HEK293 (cell line): ENCODE data around the gene SRRM5.

Source experiments
- GLI2 ChIP-seq: fragments of 450-650 bp; formaldehyde crosslinking; IDR thresholded peaks from 2 replicates; pipeline ENCODE4; 2017; ENCODE audit warnings: missing biosample characterization, missing genetic modification characterization, low read depth, borderline replicate concordance
- GLI4 ChIP-seq: fragments of 450-650 bp; formaldehyde crosslinking; IDR thresholded peaks from 2 replicates; pipeline ENCODE4 v1.5.1; 2016; ENCODE audit warnings: missing biosample characterization, missing genetic modification characterization
- GLIS2 ChIP-seq: fragments of 450-650 bp; formaldehyde crosslinking; IDR thresholded peaks from 2 replicates; pipeline ENCODE4 v1.5.1; 2016; ENCODE audit warnings: missing biosample characterization, missing genetic modification characterization
- HOXD13 ChIP-seq: sonication (generic); formaldehyde crosslinking; IDR thresholded peaks from 2 replicates; pipeline ENCODE4 v1.8.0; 2022; ENCODE audit warnings: missing genetic modification reagents, borderline replicate concordance
- KLF16 ChIP-seq: fragments of 450-650 bp; formaldehyde crosslinking; IDR thresholded peaks from 2 replicates; pipeline ENCODE4 v1.5.1; 2017; ENCODE audit warnings: missing biosample characterization, missing genetic modification characterization
- KLF17 ChIP-seq: fragments of 450-650 bp; formaldehyde crosslinking; IDR thresholded peaks from 2 replicates; pipeline ENCODE4 v1.5.1; 2016; ENCODE audit warnings: missing biosample characterization, missing genetic modification characterization
- PATZ1 ChIP-seq: fragments of 450-650 bp; formaldehyde crosslinking; IDR thresholded peaks from 2 replicates; pipeline ENCODE4 v1.5.1; 2016; ENCODE audit warnings: missing biosample characterization, missing genetic modification characterization
- PRDM4 ChIP-seq: fragments of 450-650 bp; formaldehyde crosslinking; IDR thresholded peaks from 2 replicates; pipeline ENCODE4 v1.5.1; 2017; ENCODE audit warnings: missing biosample characterization, missing genetic modification characterization
- SETDB1 ChIP-seq: IDR thresholded peaks from one replicate; pipeline ENCODE4 v1.6.1; 2017; ENCODE audit warnings: mild to moderate bottlenecking, low read length, moderate library complexity, mixed read lengths; ENCODE audit not compliant: insufficient read length
- SP7 ChIP-seq: fragments of 450-650 bp; formaldehyde crosslinking; IDR thresholded peaks from 2 replicates; pipeline ENCODE4 v1.5.1; 2016; ENCODE audit warnings: missing biosample characterization, missing genetic modification characterization
- WT1 ChIP-seq: fragments of 450-650 bp; formaldehyde crosslinking; IDR thresholded peaks from 2 replicates; pipeline ENCODE4 v1.5.1; 2016; ENCODE audit warnings: missing biosample characterization, missing genetic modification characterization
- ZNF18 ChIP-seq: fragments of 450-650 bp; formaldehyde crosslinking; IDR thresholded peaks from 2 replicates; pipeline ENCODE4 v1.5.1; 2016; ENCODE audit warnings: missing biosample characterization, missing genetic modification characterization
- ZNF19 ChIP-seq: fragments of 450-650 bp; formaldehyde crosslinking; IDR thresholded peaks from 2 replicates; pipeline ENCODE4; 2016; ENCODE audit warnings: missing biosample characterization, missing genetic modification characterization, low read depth
- ZNF394 ChIP-seq: fragments of 450-650 bp; formaldehyde crosslinking; IDR thresholded peaks from 2 replicates; pipeline ENCODE4 v1.5.1; 2016; ENCODE audit warnings: missing biosample characterization, missing genetic modification characterization, mild to moderate bottlenecking, moderate library complexity, borderline replicate concordance
- ZNF426 ChIP-seq: fragments of 450-650 bp; formaldehyde crosslinking; IDR thresholded peaks from 2 replicates; pipeline ENCODE4 v1.5.1; 2017; ENCODE audit warnings: missing biosample characterization, missing genetic modification characterization, mild to moderate bottlenecking, inconsistent platforms, moderate library complexity
- ZNF433 ChIP-seq: fragments of 450-650 bp; formaldehyde crosslinking; IDR thresholded peaks from 2 replicates; pipeline ENCODE4 v1.5.1; 2016; ENCODE audit warnings: missing biosample characterization, missing genetic modification characterization, low read depth
- ZNF518A ChIP-seq: fragments of 450-650 bp; formaldehyde crosslinking; conservative IDR thresholded peaks from 2 replicates; pipeline ENCODE4 v1.5.1; 2016; ENCODE audit warnings: low read depth, missing biosample characterization, missing genetic modification characterization
- ZNF555 ChIP-seq: fragments of 450-650 bp; formaldehyde crosslinking; conservative IDR thresholded peaks from 2 replicates; pipeline ENCODE4 v1.5.1; 2017; ENCODE audit warnings: missing biosample characterization, mild to moderate bottlenecking, missing genetic modification characterization, inconsistent platforms
- ZNF610 ChIP-seq: fragments of 450-650 bp; formaldehyde crosslinking; IDR thresholded peaks from 2 replicates; pipeline ENCODE4 v1.5.1; 2016; ENCODE audit warnings: missing biosample characterization, missing genetic modification characterization, borderline replicate concordance
- ZNF629 ChIP-seq: fragments of 450-650 bp; formaldehyde crosslinking; IDR thresholded peaks from 2 replicates; pipeline ENCODE4 v1.5.1; 2017; ENCODE audit warnings: missing biosample characterization, missing genetic modification characterization
- ZNF660 ChIP-seq: fragments of 450-650 bp; IDR thresholded peaks from 2 replicates; pipeline ENCODE4 v1.5.1; 2018; ENCODE audit warnings: missing biosample characterization, mild to moderate bottlenecking, missing genetic modification characterization
- ZNF777 ChIP-seq: fragments of 450-650 bp; formaldehyde crosslinking; IDR thresholded peaks from 2 replicates; pipeline ENCODE4 v1.5.1; 2017; ENCODE audit warnings: missing biosample characterization, missing genetic modification characterization, borderline replicate concordance
- ZNF791 ChIP-seq: fragments of 450-650 bp; formaldehyde crosslinking; IDR thresholded peaks from 2 replicates; pipeline ENCODE4 v1.5.1; 2016; ENCODE audit warnings: missing biosample characterization, missing genetic modification characterization
- ZSCAN5A ChIP-seq: fragments of 450-650 bp; formaldehyde crosslinking; IDR thresholded peaks from 2 replicates; pipeline ENCODE4 v1.5.1; 2016; ENCODE audit warnings: missing biosample characterization, missing genetic modification characterization
- ZXDB ChIP-seq: fragments of 450-650 bp; formaldehyde crosslinking; IDR thresholded peaks from 2 replicates; pipeline ENCODE4 v1.5.1; 2016; ENCODE audit warnings: missing biosample characterization, missing genetic modification characterization

The SRRM5 gene

GRCh38 chr19:43639519-43640423 lies 27.9 kb downstream of the SRRM5 start, which contains the start of gene CADM4 (continued):
- peak; percentile 85 for TF ChIP-seq PRDM4 (tag by site-specific recombination)
- peak; percentile 99 for TF ChIP-seq PATZ1 (tag by site-specific recombination)
- peak; percentile 27; the same call in 1 of the 2 replicates for TF ChIP-seq ZNF791 (tag by site-specific recombination)
- no peak for TF ChIP-seq ZNF426 (tag by site-specific recombination)
- TF ChIP-seq ZNF610: 0 out of 2 replicates have a peak, but pooled peaks have one; percentile 51
- TF ChIP-seq ZNF518A (tag by site-specific recombination): no peak
- peak; percentile 98 for TF ChIP-seq GLIS2
- TF ChIP-seq ZNF777 (tag by site-specific recombination): peak; percentile 100
- TF ChIP-seq KLF16 (tag by site-specific recombination): peak; percentile 95
- TF ChIP-seq SETDB1: no peak
- TF ChIP-seq ZNF394 (tag by site-specific recombination): no peak; the same call in 1 of the 2 replicates
- no peak for TF ChIP-seq ZNF19
- peak; percentile 59 for TF ChIP-seq ZNF629 (tag by site-specific recombination)
- peak; percentile 60 for TF ChIP-seq ZSCAN5A (tag by site-specific recombination)
- TF ChIP-seq SP7 (tag by site-specific recombination): peak; percentile 83
- no peak for TF ChIP-seq GLI2 (tag by site-specific recombination)
- TF ChIP-seq WT1 (tag by site-specific recombination): peak; percentile 82
- TF ChIP-seq GLI4 (tag by site-specific recombination): peak; percentile 69; the same call in 1 of the 2 replicates
- no peak for TF ChIP-seq HOXD13
- peak; percentile 94 for TF ChIP-seq ZXDB
- TF ChIP-seq ZNF660: no peak
- no peak for TF ChIP-seq ZNF555 (tag by site-specific recombination)
- peak; percentile 99 for TF ChIP-seq KLF17 (tag by site-specific recombination)
- 0 out of 2 replicates have a peak, but pooled peaks have one; percentile 30 for TF ChIP-seq ZNF18 (tag by site-specific recombination)
- TF ChIP-seq ZNF433 (tag by site-specific recombination): no peak
